H1 (cell line): ENCODE measurements around the gene DCTN3. TPM values are rescaled to one million over a fixed set of nuclear protein-coding genes. Genes with fewer than 3 reads are reported as not detected.

ENCODE experiments used
- CTCF ChIA-PET: fragments of 300-600 bp; sonication (Branson Sonifier 250); formaldehyde crosslinking; loops from one replicate; lab custom pipeline; 2021; ENCODE audit not compliant: partially characterized antibody; lab: Charles Lee
- POLR2A ChIA-PET: fragments of 300-600 bp; sonication (Branson Sonifier 250); formaldehyde crosslinking; loops from one replicate; lab custom pipeline; 2021; ENCODE audit warnings: inconsistent platforms; ENCODE audit not compliant: partially characterized antibody; lab: Charles Lee
- DNase-seq, 2 experiments: peaks; one replicate each; pipeline versions ENCODE4 v3.0.0 to v3.0.0-alpha.2; 2010 to 2022; ENCODE audit warnings: low spot score in 2 of 2, low read depth in 1 of 2, mixed read lengths in 1 of 2
- FAIRE-seq: peaks from 2 replicates; lab custom pipeline; 2011; peaks lifted over from hg19 to GRCh38; lab: Jason Lieb, UNC
- H2AFZ ChIP-seq: 2 replicates; pipeline ENCODE4 v1.8.1; 2012; ENCODE audit warnings: low read length, inconsistent platforms
- H2AK5ac ChIP-seq: 2 replicates; pipeline ENCODE4 v1.6.1; 2013; ENCODE audit warnings: low read depth, low read length
- H2BK120ac ChIP-seq: replicated peaks from 2 replicates; pipeline ENCODE3; 2013; ENCODE audit warnings: low read depth, low read length, inconsistent platforms
- H2BK12ac ChIP-seq: 2 replicates; pipeline ENCODE4 v1.6.1; 2013; ENCODE audit warnings: low read depth, low read length
- H2BK15ac ChIP-seq: 2 replicates; pipeline ENCODE4 v1.6.1; 2013; ENCODE audit warnings: low read length
- H2BK20ac ChIP-seq: 2 replicates; pipeline ENCODE4 v1.6.1; 2013; ENCODE audit warnings: low read length
- H2BK5ac ChIP-seq: 2 replicates; pipeline ENCODE4 v1.6.1; 2013; ENCODE audit warnings: low read depth, low read length
- H3K14ac ChIP-seq: 2 replicates; pipeline ENCODE4 v1.6.1; 2013; ENCODE audit warnings: inconsistent platforms; ENCODE audit not compliant: insufficient read length
- H3K18ac ChIP-seq: 2 replicates; pipeline ENCODE4 v1.6.1; 2013; ENCODE audit warnings: low read length; ENCODE audit errors: extremely low read depth
- H3K23ac ChIP-seq: 2 replicates; pipeline ENCODE4 v1.6.1; 2013; ENCODE audit warnings: inconsistent platforms; ENCODE audit not compliant: insufficient read length
- H3K23me2 ChIP-seq: 2 replicates; pipeline ENCODE4 v1.6.1; 2013; ENCODE audit warnings: low read depth, low read length
- H3K27ac ChIP-seq: 2 replicates; pipeline ENCODE4 v1.6.1; 2011; ENCODE audit warnings: low read depth, low read length, inconsistent platforms
- H3K27me3 ChIP-seq, 4 experiments: replicated peaks in 1 of 4; 1 replicate in 1 of 4; 2 replicates in 3 of 4; pipeline versions ENCODE4 v1.6.1 to v1.8.1; 2011 to 2013; ENCODE audit warnings: low read length in 3 of 4, mild to moderate bottlenecking in 3 of 4, inconsistent platforms in 2 of 4, mixed read lengths in 2 of 4, moderate library complexity in 1 of 4; ENCODE audit not compliant: control insufficient read depth in 3 of 4, insufficient read depth in 3 of 4; ENCODE audit errors: extremely low read depth in 1 of 4
- H3K36me3 ChIP-seq, 4 experiments: 2 replicates each; pipeline versions ENCODE4 v1.6.1 to v1.8.1; 2011 to 2013; ENCODE audit warnings: mild to moderate bottlenecking in 4 of 4, low read length in 3 of 4, moderate library complexity in 2 of 4, control low read depth in 1 of 4, inconsistent platforms in 1 of 4; ENCODE audit not compliant: insufficient read depth in 4 of 4, control insufficient read depth in 2 of 4
- H3K4ac ChIP-seq: replicated peaks from 2 replicates; pipeline ENCODE3; 2013; ENCODE audit warnings: low read length, low read depth, mixed read lengths, inconsistent platforms; ENCODE audit not compliant: insufficient read length
- H3K4me1 ChIP-seq, 4 experiments: replicated peaks in 1 of 4; 1 replicate in 1 of 4; 2 replicates in 3 of 4; pipeline versions ENCODE4 v1.6.1 to v1.8.1; 2011 to 2013; ENCODE audit warnings: low read length in 3 of 4, inconsistent platforms in 2 of 4, mixed read lengths in 1 of 4; ENCODE audit not compliant: insufficient read depth in 4 of 4, control insufficient read depth in 3 of 4
- H3K4me2 ChIP-seq, 2 experiments: 2 replicates each; pipeline versions ENCODE4 v1.6.1 to v1.8.1; 2011 to 2013; ENCODE audit warnings: low read depth in 2 of 2, low read length in 2 of 2, control low read depth in 1 of 2, inconsistent platforms in 1 of 2, mild to moderate bottlenecking in 1 of 2; ENCODE audit not compliant: insufficient read depth in 1 of 2
- H3K4me3 ChIP-seq, 4 experiments: fragments of 200-600, 300-600 bp in 1 of 4; sonication (generic), shearing (Covaris generic), sonication (Bioruptor Twin) in 1 of 4; 2 replicates each; pipeline versions ENCODE4 v1.5.1 to v1.8.1; 2011 to 2016; ENCODE audit warnings: low read length in 4 of 4, low read depth in 3 of 4, control low read depth in 2 of 4, inconsistent platforms in 2 of 4, mild to moderate bottlenecking in 2 of 4, mixed read lengths in 1 of 4, moderate library complexity in 1 of 4; ENCODE audit not compliant: insufficient read depth in 2 of 4; ENCODE audit errors: extremely low read depth in 1 of 4
- H3K56ac ChIP-seq: replicated peaks from 2 replicates; pipeline ENCODE3; 2013; ENCODE audit warnings: low read depth, mild to moderate bottlenecking, mixed read lengths, low read length, inconsistent platforms; ENCODE audit not compliant: insufficient read length
- H3K79me1 ChIP-seq: 2 replicates; pipeline ENCODE4 v1.6.1; 2013; ENCODE audit warnings: low read depth, low read length, control low read depth
- H3K79me2 ChIP-seq, 2 experiments: 2 replicates each; pipeline versions ENCODE4 v1.6.1 to v1.8.1; 2012 to 2013; ENCODE audit warnings: low read length in 2 of 2, mild to moderate bottlenecking in 2 of 2, inconsistent platforms in 1 of 2; ENCODE audit not compliant: insufficient read depth in 2 of 2, control insufficient read depth in 1 of 2
- H3K9ac ChIP-seq, 4 experiments: replicated peaks in 1 of 4; 1 replicate in 1 of 4; 2 replicates in 3 of 4; pipeline versions ENCODE4 v1.6.1 to v1.8.1; 2011 to 2013; ENCODE audit warnings: low read depth in 3 of 4, low read length in 3 of 4, control low read depth in 2 of 4, mild to moderate bottlenecking in 2 of 4, moderate library complexity in 2 of 4, inconsistent platforms in 1 of 4; ENCODE audit errors: extremely low read depth in 1 of 4
- H3K9me3 ChIP-seq, 2 experiments: 2 replicates each; pipeline versions ENCODE4 v1.6.1 to v1.8.1; 2012 to 2013; ENCODE audit warnings: mild to moderate bottlenecking in 2 of 2, moderate library complexity in 2 of 2, control low read depth in 1 of 2, inconsistent platforms in 1 of 2, low read depth in 1 of 2, low read length in 1 of 2, mixed read lengths in 1 of 2; ENCODE audit not compliant: insufficient read depth in 2 of 2
- H4K20me1 ChIP-seq, 2 experiments: replicated peaks in 1 of 2; 2 replicates each; pipeline versions ENCODE3 to v1.8.1; 2011 to 2013; ENCODE audit warnings: inconsistent platforms in 2 of 2, low read length in 2 of 2, mild to moderate bottlenecking in 1 of 2; ENCODE audit not compliant: insufficient read depth in 2 of 2, control insufficient read depth in 1 of 2
- H4K5ac ChIP-seq: 2 replicates; pipeline ENCODE4 v1.6.1; 2013; ENCODE audit warnings: low read length, low read depth, mixed read lengths, inconsistent platforms; ENCODE audit not compliant: insufficient read length
- H4K8ac ChIP-seq: 2 replicates; pipeline ENCODE4 v1.8.0; 2013; ENCODE audit warnings: mild to moderate bottlenecking, moderate library complexity, low read length, inconsistent platforms; ENCODE audit not compliant: insufficient read depth; ENCODE audit errors: extremely low read depth
- H4K91ac ChIP-seq: replicated peaks from 2 replicates; pipeline ENCODE3; 2013; ENCODE audit warnings: low read length, mixed read lengths, inconsistent platforms; ENCODE audit not compliant: insufficient read length
- BRCA1 ChIP-seq: IDR thresholded peaks from 2 replicates; pipeline ENCODE4 v1.6.1; 2012; ENCODE audit warnings: low read depth, low read length, improper control_type of control experiment
- CHD2 ChIP-seq: IDR thresholded peaks from 2 replicates; pipeline ENCODE4 v1.6.1; 2012; ENCODE audit warnings: low read length, improper control_type of control experiment
- HDAC6 ChIP-seq: IDR thresholded peaks from one replicate; pipeline ENCODE4 v1.7.1; 2012; ENCODE audit warnings: low read depth, mild to moderate bottlenecking, inconsistent platforms, low read length, moderate library complexity
- MAFK ChIP-seq: IDR thresholded peaks from 2 replicates; pipeline ENCODE4 v1.6.1; 2012; ENCODE audit warnings: low read depth, mild to moderate bottlenecking, improper control_type of control experiment, low read length
- NANOG ChIP-seq: IDR thresholded peaks from 2 replicates; pipeline ENCODE4 v1.6.1; 2011; ENCODE audit warnings: low read length, low read depth, mild to moderate bottlenecking, inconsistent platforms; ENCODE audit not compliant: insufficient read depth, poor library complexity, severe bottlenecking
- PHF8 ChIP-seq: fragments of 200-600 bp; sonication (generic); conservative IDR thresholded peaks from 2 replicates; pipeline ENCODE4 v1.7.1; 2012; ENCODE audit warnings: low read depth, mild to moderate bottlenecking, inconsistent platforms, low read length, moderate library complexity
- POU5F1 ChIP-seq: IDR thresholded peaks from 2 replicates; pipeline ENCODE4 v1.6.1; 2011; ENCODE audit warnings: low read depth, mild to moderate bottlenecking, low read length, moderate library complexity
- SIX5 ChIP-seq: IDR thresholded peaks from 2 replicates; pipeline ENCODE4 v1.6.1; 2011; ENCODE audit warnings: mild to moderate bottlenecking, low read depth, low read length
- WGBS, 2 experiments: shearing (Covaris generic) in 1 of 2; methylation state at CpG; one replicate each; pipeline versions ENCODE4 v1.1.6 to v1.1.7; 2013 to 2015; ENCODE audit warnings: low lambda C conversion rate in 2 of 2, mixed read lengths in 2 of 2, inconsistent platforms in 1 of 2, low coverage in 1 of 2, missing lambda C conversion rate in 1 of 2; ENCODE audit not compliant: insufficient replicate concordance in 2 of 2, insufficient coverage in 1 of 2, insufficient read length in 1 of 2; ENCODE audit errors: extremely low coverage in 1 of 2, missing lambda C conversion rate in 1 of 2; 5-methylcytosine and 5-hydroxymethylcytosine counted together
- polyA plus RNA-seq, 7 experiments: library from polyadenylated mRNA; depleted of rRNA in 3 of 7; stranded (reverse) in 5 of 7; unstranded in 2 of 7; fragments of >200 nt in 5 of 7; fragments of 200-250 nt in 2 of 7; gene quantifications; 1 replicate in 5 of 7; 2 replicates in 1 of 7; 4 replicates in 1 of 7; pipeline versions ENCODE4 v1.2.1 to v1.2.3, GENCODE V29; 2011 to 2013; ENCODE audit warnings: missing spikeins in 2 of 7, mixed read lengths in 2 of 7
- total RNA-seq: library from RNA; stranded (reverse); fragmentation: NEBNext Ultra II Directional; extraction: Animal tissue kit (Norgen Biotek cat#: 25700); gene quantifications from 2 replicates; pipeline ENCODE4 v1.2.1, GENCODE V29; 2021
- TF ChIP-seq, protein P1 (sequence below): IDR thresholded peaks from 2 replicates; pipeline ENCODE4 v1.6.1; 2012; ENCODE audit warnings: inconsistent platforms

DCTN3 gene
- total and polyA plus RNA-seq, 2 of the 8 experiments (the other 6 are each of a cell fraction or from before 2014, with no cell fraction given) = 25.6 to 39.2 TPM

DNA sequence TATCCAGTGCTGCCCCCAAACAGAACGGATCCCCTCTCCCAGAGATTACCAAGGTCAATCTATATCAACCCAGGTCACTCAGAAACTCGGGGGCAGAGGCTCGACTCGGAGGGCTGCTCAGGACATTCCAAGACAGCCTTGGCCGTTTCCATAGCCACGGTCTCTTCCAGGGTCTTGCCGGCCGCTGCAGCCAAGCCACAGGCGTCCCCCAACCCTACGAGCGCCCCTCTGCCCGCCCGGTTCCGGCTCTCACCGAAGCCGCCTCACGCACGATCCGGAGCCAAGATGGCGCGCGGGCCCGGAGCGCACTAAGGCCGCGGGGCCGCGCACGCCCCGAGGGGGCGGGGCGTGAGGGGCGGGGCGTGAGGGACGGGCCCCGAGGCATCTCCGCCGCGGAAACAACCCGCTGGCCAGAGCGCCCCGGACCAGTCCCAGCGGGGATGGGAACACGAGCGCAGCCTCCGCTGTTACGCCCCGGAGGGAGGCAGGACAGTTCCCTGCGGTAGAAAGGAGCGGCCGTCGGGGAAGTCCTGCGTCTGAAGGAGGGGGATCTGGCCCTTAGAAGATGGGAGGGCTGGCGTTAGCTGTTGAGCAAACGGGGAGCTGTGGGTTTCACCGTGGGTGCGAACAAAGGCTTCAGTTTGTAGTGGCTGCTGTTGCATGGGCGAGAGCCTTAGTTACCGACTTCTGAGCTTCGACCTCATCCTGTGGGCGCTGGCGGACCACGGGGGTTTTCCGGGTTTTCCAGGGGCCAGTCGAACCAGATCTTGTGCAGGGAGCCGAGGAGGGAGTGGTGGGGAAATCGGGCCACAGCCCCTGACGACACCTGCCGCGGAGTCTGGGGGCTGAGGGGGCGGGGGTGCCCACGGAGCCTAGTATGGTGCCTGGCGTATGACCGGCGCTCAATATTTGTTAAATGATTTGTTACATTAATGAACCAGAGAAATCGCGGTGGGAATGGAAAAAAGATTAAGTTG, 8.2 kb downstream of the DCTN3 start, which contains the start of gene RPP25L:
TSS of gene RPP25L (minus strand) at position 287 of the 977 bp plus-strand sequence. CDS start 801 bp downstream, outside the sequence.
- Histone ChIP-seq H2BK5ac (no peak within 1 kb of the TSS), H4K20me1 (no peaks in the 10 kb centered on the region), H3K9ac (peak within 1 kb of the TSS in 3 of 4 experiments; percentile 79 to 83 (median 81); a peak in 6 of 7 replicates), H2BK20ac (no peak within 1 kb of the TSS), H3K4ac (peak within 1 kb of the TSS; percentile 82), H3K79me1 (no peaks in the 10 kb centered on the region), H3K23me2 (peaks cover 10% of the 10 kb centered on the region; the same call in 1 of the 2 replicates), H4K5ac (peak within 1 kb of the TSS; percentile 77), H2BK12ac (peak within 1 kb of the TSS; percentile 10; the same call in 1 of the 2 replicates), H3K4me1 (peaks cover 0 to 11% (median 6%) of the 10 kb centered on the region in 4 experiments; a peak in 6 of 7 replicates), H2AK5ac (no peak within 1 kb of the TSS), H3K18ac (peak within 1 kb of the TSS; percentile 90), H3K27me3 (peaks cover 0 to 6% (median 2%) of the 10 kb centered on the region in 4 experiments; a peak in 2 of 7 replicates), H2AFZ (peak within 1 kb of the TSS; percentile 90; the same call in 1 of the 2 replicates), H3K56ac (peak within 1 kb of the TSS; percentile 70), H2BK120ac (peak within 1 kb of the TSS; percentile 18), H3K27ac (peak within 1 kb of the TSS; percentile 43; the same call in 1 of the 2 replicates), H4K8ac (peak within 1 kb of the TSS; percentile 95), H3K4me2 (peak within 1 kb of the TSS; percentile 81 to 94), H3K23ac (no peak within 1 kb of the TSS), H3K14ac (peak within 1 kb of the TSS; percentile 92), H3K9me3 (no peaks in the 10 kb centered on the region), H2BK15ac (peak within 1 kb of the TSS; percentile 72; the same call in 1 of the 2 replicates), H3K4me3 (peak within 1 kb of the TSS; percentile 74 to 87 (median 82)), H4K91ac (peak within 1 kb of the TSS; percentile 11), H3K79me2 (no peaks in the 10 kb centered on the region), H3K36me3 (no peaks in the 10 kb centered on the region; a peak in 1 of 8 replicates)
- no peak for FAIRE-seq
- ChIA-PET CTCF (interaction anchor here (0.6 to 16.9 kb wide), 16 partner anchors 8 to 979 kb away, joined by 3 to 401 read pairs (median 4); partner anchors contain the start of genes ARID3C, DCTN3, GALT and SIGMAR1), POLR2A (interaction anchor here (0.8 to 3.4 kb wide), 5 partner anchors 10 to 33 kb away, joined by 3 to 17 read pairs (median 3); partner anchors contain the start of genes ARID3C and SIGMAR1)
- peak in 1 of 2 experiments; percentile 88 for DNase-seq
- WGBS, 2 experiments = 4% methylated on average over 58 of the region's 77 CpGs; no CpG with 5 or more reads in 1 of the 2 experiments
- TF ChIP-seq MAFK (no peak), POU5F1 (no peak), SIX5 (no peak), BRCA1 (no peak), PHF8 (peak; percentile 86), CHD2 (no peak), NANOG (no peak), HDAC6 (no peak)
- TF ChIP-seq, protein P1, sequence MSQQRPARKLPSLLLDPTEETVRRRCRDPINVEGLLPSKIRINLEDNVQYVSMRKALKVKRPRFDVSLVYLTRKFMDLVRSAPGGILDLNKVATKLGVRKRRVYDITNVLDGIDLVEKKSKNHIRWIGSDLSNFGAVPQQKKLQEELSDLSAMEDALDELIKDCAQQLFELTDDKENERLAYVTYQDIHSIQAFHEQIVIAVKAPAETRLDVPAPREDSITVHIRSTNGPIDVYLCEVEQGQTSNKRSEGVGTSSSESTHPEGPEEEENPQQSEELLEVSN = peak; percentile 36
